ENCODE measurements around the gene COX10. TPM values are rescaled to one million over a fixed set of nuclear protein-coding genes. Genes with fewer than 3 reads are reported as not detected.

COX10 gene
- total RNA-seq, 1 donor from 2014 or later = 24.5 TPM

DNA sequence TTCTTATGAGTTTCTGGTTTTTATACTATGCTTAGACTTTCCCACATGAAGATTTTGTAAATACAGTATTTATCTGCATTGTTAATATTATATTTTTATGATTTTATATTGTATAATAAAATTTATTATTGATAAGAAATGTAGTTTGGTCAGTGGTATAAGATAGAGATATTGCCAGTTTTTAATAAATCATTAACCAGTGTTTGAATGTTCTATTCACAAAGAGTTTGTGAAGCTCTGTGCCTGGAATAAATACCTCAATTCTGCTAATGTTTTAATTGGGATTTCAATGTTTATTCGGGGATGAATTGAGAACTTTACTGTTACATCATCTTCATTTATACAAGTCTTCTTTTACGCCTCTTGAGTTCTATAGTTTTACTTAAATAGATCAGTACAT lies 16.9 kb downstream of the COX10 start:
- H3K4me1 Mint-ChIP-seq (ENCODE audit: unreplicated experiment) = peaks cover under 1% of the 10 kb centered on the region
- H3K36me3 Mint-ChIP-seq = peaks cover 9% of the 10 kb centered on the region
- no peak overlapping the region for H3K27ac Mint-ChIP-seq
- no peaks in the 10 kb centered on the region for H3K27me3 Mint-ChIP-seq
- H3K9me3 Mint-ChIP-seq = no peaks in the 10 kb centered on the region
- DNase-seq (ENCODE audit: extremely low spot score, unreplicated experiment) = no peak
- H3K4me3 Mint-ChIP-seq = no peak overlapping the region
- no peak for TF ChIP-seq CTCF (conservative IDR thresholded peaks at IDR 0.05)

GRCh38 chr17:14089179-14089578 lies 19.9 kb downstream of the COX10 start:
- no peaks in the 10 kb centered on the region for H3K9me3 Mint-ChIP-seq
- no peak overlapping the region for H3K27ac Mint-ChIP-seq
- no peak for DNase-seq (ENCODE audit: extremely low spot score, unreplicated experiment)
- H3K36me3 Mint-ChIP-seq = peaks cover 4% of the 10 kb centered on the region
- H3K4me3 Mint-ChIP-seq = no peak overlapping the region
- H3K27me3 Mint-ChIP-seq = no peaks in the 10 kb centered on the region
- no peak for TF ChIP-seq CTCF (conservative IDR thresholded peaks at IDR 0.05)
- no peaks in the 10 kb centered on the region for H3K4me1 Mint-ChIP-seq (ENCODE audit: unreplicated experiment)

- no peak for DNase-seq (ENCODE audit: extremely low spot score, unreplicated experiment)
- H3K9me3 Mint-ChIP-seq = no peaks in the 10 kb centered on the region
- no peak overlapping the region for H3K27ac Mint-ChIP-seq
- H3K36me3 Mint-ChIP-seq = peaks cover 4% of the 10 kb centered on the region
- TF ChIP-seq CTCF (conservative IDR thresholded peaks at IDR 0.05) = no peak
- no peaks in the 10 kb centered on the region for H3K27me3 Mint-ChIP-seq
- peaks cover 13% of the 10 kb centered on the region for H3K4me1 Mint-ChIP-seq (ENCODE audit: unreplicated experiment)
- no peak overlapping the region for H3K4me3 Mint-ChIP-seq
Measured at GRCh38 chr17:14091367-14091766, 22.1 kb downstream of the COX10 start.

DNA sequence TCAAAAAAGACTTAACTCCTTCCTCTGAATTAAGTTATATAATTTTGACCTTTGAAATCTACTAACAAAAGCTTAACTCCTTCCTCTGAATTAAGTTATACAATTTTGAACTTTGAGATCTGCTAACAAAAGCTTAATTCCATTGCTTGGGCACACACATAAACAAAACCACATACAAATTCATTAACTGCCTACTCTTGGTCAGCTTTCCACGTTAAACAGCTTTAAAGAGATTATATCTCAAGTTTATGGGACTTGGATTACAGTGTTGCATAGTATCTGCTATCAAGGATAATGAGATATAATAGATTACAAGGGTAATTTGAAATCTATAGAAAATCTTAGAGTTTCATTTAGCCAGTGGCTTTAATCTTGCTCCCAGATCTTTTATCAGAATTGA lies 23.5 kb downstream of the COX10 start:
- Mint-ChIP-seq H3K4me1 (ENCODE audit: unreplicated experiment) (peaks cover 13% of the 10 kb centered on the region), H3K9me3 (no peaks in the 10 kb centered on the region), H3K36me3 (no peaks in the 10 kb centered on the region), H3K27ac (no peak overlapping the region), H3K4me3 (no peak overlapping the region), H3K27me3 (no peaks in the 10 kb centered on the region)
- no peak for DNase-seq (ENCODE audit: extremely low spot score, unreplicated experiment)
- no peak for TF ChIP-seq CTCF (conservative IDR thresholded peaks at IDR 0.05)

- Mint-ChIP-seq H3K9me3 (no peaks in the 10 kb centered on the region), H3K27me3 (no peaks in the 10 kb centered on the region), H3K27ac (no peak overlapping the region), H3K4me3 (no peak overlapping the region), H3K36me3 (no peaks in the 10 kb centered on the region), H3K4me1 (ENCODE audit: unreplicated experiment) (peaks cover 13% of the 10 kb centered on the region)
- TF ChIP-seq CTCF (conservative IDR thresholded peaks at IDR 0.05) = no peak
- DNase-seq (ENCODE audit: extremely low spot score, unreplicated experiment) = no peak
Measured at GRCh38 chr17:14094676-14095601, 25.6 kb downstream of the COX10 start.

All from type B pancreatic cell (in vitro differentiated cells).